ENCODE measurements around the gene CD70.
"Not testable (repeated sequence)": the region's sequence is repeated elsewhere in the genome, so short reads cannot be mapped to it uniquely, and the experiment has no call there.

Gene CD70

GRCh38 chr19:6597471-6598253 is 6.7 kb upstream of the CD70 start:
- not testable (repeated sequence) for DNase-seq (ENCODE audit: low read depth in 2 of 2)

GRCh38 chr19:6596621-6597020 is 5.7 kb upstream of the CD70 start:
- no peak for DNase-seq (ENCODE audit: low read depth in 2 of 2)

GRCh38 chr19:6593651-6594416 is 2.9 kb upstream of the CD70 start:
- no peak for DNase-seq (ENCODE audit: low read depth in 2 of 2)

- peak in 1 of 2 donors; percentile 47 for DNase-seq (ENCODE audit: low read depth in 2 of 2)
Measured at GRCh38 chr19:6590258-6590826, 608 bp downstream of the CD70 start.

GRCh38 chr19:6589711-6590257 is 1.2 kb downstream of the CD70 start:
- no peak for DNase-seq (ENCODE audit: low read depth in 2 of 2)

- no peak for DNase-seq (ENCODE audit: low read depth in 2 of 2)
Measured at GRCh38 chr19:6588508-6589345, 2.2 kb downstream of the CD70 start.

GRCh38 chr19:6587998-6588507 is 2.9 kb downstream of the CD70 start:
- DNase-seq (ENCODE audit: low read depth in 2 of 2), result no peak

GRCh38 chr19:6587093-6587820 is 3.7 kb downstream of the CD70 start:
- no peak for DNase-seq (ENCODE audit: low read depth in 2 of 2)

GRCh38 chr19:6586726-6587092 is 4.2 kb downstream of the CD70 start:
- DNase-seq (ENCODE audit: low read depth in 2 of 2), result no peak

- DNase-seq (ENCODE audit: low read depth in 2 of 2), result no peak
Measured at GRCh38 chr19:6586056-6586455, 4.9 kb downstream of the CD70 start.

- DNase-seq (ENCODE audit: low read depth in 2 of 2), result not testable (repeated sequence)
Measured at GRCh38 chr19:6582515-6583484, 8.2 kb downstream of the CD70 start.

- no peak for DNase-seq (ENCODE audit: low read depth in 2 of 2)
Measured at GRCh38 chr19:6580313-6580712, 10.6 kb downstream of the CD70 start.

- DNase-seq (ENCODE audit: low read depth in 2 of 2), result no peak
Measured at GRCh38 chr19:6579450-6580178, 11.3 kb downstream of the CD70 start.

GRCh38 chr19:6577476-6578125 is 13.3 kb downstream of the CD70 start:
- DNase-seq (ENCODE audit: low read depth in 2 of 2), result no peak

GRCh38 chr19:6576869-6577475 is 14.0 kb downstream of the CD70 start:
- DNase-seq (ENCODE audit: low read depth in 2 of 2), result no peak

- DNase-seq (ENCODE audit: low read depth in 2 of 2), result no peak
Measured at GRCh38 chr19:6573350-6573749, 17.6 kb downstream of the CD70 start.

GRCh38 chr19:6572217-6572616 is 18.7 kb downstream of the CD70 start:
- no peak for DNase-seq (ENCODE audit: low read depth in 2 of 2)

GRCh38 chr19:6571167-6571566 is 19.8 kb downstream of the CD70 start:
- DNase-seq (ENCODE audit: low read depth in 2 of 2), result no peak
